Prostate gland (tissue), 2 donors: ENCODE measurements around the gene GALK1. TPM values are rescaled to one million over a fixed set of nuclear protein-coding genes. Genes with fewer than 3 reads are reported as not detected.

ENCODE experiments used
- DNase-seq: peaks from one replicate; pipeline ENCODE4 v3.0.0-alpha.2; 2019; ENCODE audit warnings: low spot score
- H3K27ac ChIP-seq, 2 donors: fragments of 200-600 bp; sonication (generic); 2 replicates each; pipeline ENCODE4 v1.5.1; 2017 to 2019
- H3K27me3 ChIP-seq: fragments of 200-600 bp; sonication (generic); replicated peaks from 2 replicates; pipeline ENCODE4 v1.5.1; 2019; ENCODE audit not compliant: insufficient read depth
- H3K36me3 ChIP-seq, 2 donors: fragments of 200-600 bp; sonication (generic); 1 replicate in 1 of 2; 2 replicates in 1 of 2; pipeline versions ENCODE4 v1.5.1 to v1.8.1; 2017 to 2019
- H3K4me1 ChIP-seq: fragments of 200-600 bp; sonication (generic); replicated peaks from 2 replicates; pipeline ENCODE4 v1.5.1; 2019
- H3K4me3 ChIP-seq, 2 donors: fragments of 200-600 bp; sonication (generic); 2 replicates each; pipeline ENCODE4 v1.5.1; 2017 to 2019
- H3K9me3 ChIP-seq: fragments of 200-600 bp; sonication (generic); 2 replicates; pipeline ENCODE4 v1.5.1; 2017
- CTCF ChIP-seq, 4 experiments: fragments of 200-600 bp in 2 of 4; fragments of 450-650 bp in 2 of 4; sonication (generic) in 2 of 4; IDR thresholded peaks; 1 replicate in 3 of 4; 2 replicates in 1 of 4; pipeline ENCODE4 v1.5.1; 2016 to 2019; ENCODE audit warnings: antibody characterized with exemption in 4 of 4, mild to moderate bottlenecking in 2 of 4, moderate library complexity in 2 of 4
- POLR2A ChIP-seq: fragments of 450-650 bp; IDR thresholded peaks from one replicate; pipeline ENCODE4 v1.6.1; 2016; ENCODE audit warnings: antibody characterized with exemption, mild to moderate bottlenecking
- POLR2AphosphoS5 ChIP-seq: sonication (generic); formaldehyde crosslinking; IDR thresholded peaks from one replicate; pipeline ENCODE4 v1.6.1; 2017; ENCODE audit warnings: antibody characterized with exemption
- WGBS: methylation state at CpG from one replicate; pipeline ENCODE4 v1.1.5; 2018; 5-methylcytosine and 5-hydroxymethylcytosine counted together
- intact Hi-C: fragments of 100-400 bp; cut with DNase I; formaldehyde crosslinking; loops from one replicate; pipeline ENCODE4 v1.14.2; 2022
- total RNA-seq, 2 donors: library from RNA; depleted of rRNA; stranded (reverse); fragments of >200 nt; gene quantifications; one replicate each; pipeline ENCODE4 v1.1.0, GENCODE V29; 2016

Gene GALK1
- total RNA-seq, 2 donors from 2014 or later: 28.1 to 28.5 TPM

GRCh38 chr17:75755205-75755901 lies 9.6 kb downstream of the GALK1 start:
- intact Hi-C loops: no loop called here
- WGBS: 82% methylated on average over 20 of the region's 20 CpGs
- H3K9me3 ChIP-seq: no peaks in the 10 kb centered on the region
- DNase-seq: no peak
- H3K27me3 ChIP-seq: no peaks in the 10 kb centered on the region
- no peaks in the 10 kb centered on the region for H3K36me3 ChIP-seq
- no peak overlapping the region for H3K27ac ChIP-seq
- no peaks in the 10 kb centered on the region for H3K4me1 ChIP-seq
- TF ChIP-seq CTCF (IDR thresholded peaks at IDR 0.05) (no peak), POLR2AphosphoS5 (no peak), POLR2A (no peak)
- no peak overlapping the region for H3K4me3 ChIP-seq

GRCh38 chr17:75754378-75755204 lies 10.4 kb downstream of the GALK1 start:
- Histone ChIP-seq H3K27me3 (no peaks in the 10 kb centered on the region), H3K4me1 (no peaks in the 10 kb centered on the region), H3K9me3 (no peaks in the 10 kb centered on the region), H3K36me3 (no peaks in the 10 kb centered on the region), H3K4me3 (no peak overlapping the region), H3K27ac (peak overlapping the region in 1 of 2 donors; percentile 27)
- no peak for TF ChIP-seq POLR2AphosphoS5
- TF ChIP-seq CTCF (IDR thresholded peaks at IDR 0.05): no peak
- no peak for TF ChIP-seq POLR2A
- 72% methylated on average over 27 of the region's 27 CpGs for WGBS
- DNase-seq: no peak
- intact Hi-C loops: no loop called here

- Histone ChIP-seq H3K9me3 (no peaks in the 10 kb centered on the region), H3K27ac (peak overlapping the region; percentile 27 to 42), H3K4me1 (no peaks in the 10 kb centered on the region), H3K27me3 (no peaks in the 10 kb centered on the region), H3K4me3 (peak overlapping the region; percentile 23 to 25), H3K36me3 (no peaks in the 10 kb centered on the region)
- TF ChIP-seq POLR2AphosphoS5: no peak
- TF ChIP-seq CTCF (IDR thresholded peaks at IDR 0.05): peak in 2 of 4 experiments; percentile 32 to 42
- no peak for DNase-seq
- 33% methylated on average over 63 of the region's 76 CpGs for WGBS
- intact Hi-C loops: no loop called here
Observed at GRCh38 chr17:75753514-75754377, 11.2 kb downstream of the GALK1 start.

- Histone ChIP-seq H3K27ac (no peak overlapping the region), H3K4me3 (peak overlapping the region in 1 of 2 donors; percentile 25), H3K36me3 (no peaks in the 10 kb centered on the region), H3K4me1 (no peaks in the 10 kb centered on the region), H3K27me3 (no peaks in the 10 kb centered on the region), H3K9me3 (no peaks in the 10 kb centered on the region)
- no peak for TF ChIP-seq POLR2AphosphoS5
- TF ChIP-seq CTCF (IDR thresholded peaks at IDR 0.05): no peak
- no peak for TF ChIP-seq POLR2A
- DNase-seq: no peak
- intact Hi-C loops: no loop called here
- WGBS: 73% methylated on average over 19 of the region's 19 CpGs
Observed at GRCh38 chr17:75752802-75753513, 12.0 kb downstream of the GALK1 start.
